IMR-90 (cell line): ENCODE results near the gene RNF144A. TPM values are rescaled to one million over a fixed set of nuclear protein-coding genes. Genes with fewer than 3 reads are reported as not detected.

Experiments
- ATAC-seq: fragments of 200-7000 bp; cut with Tn5 transposase; 2 replicates; pipeline ENCODE4 v1.9.1; 2020; ENCODE audit warnings: low read depth, mild to moderate bottlenecking, moderate library complexity
- BruUV-seq: library from RNA; stranded (reverse); fragments of 400-500 nt; replicated peaks from 2 replicates; lab custom pipeline; 2021; lab: Mats Ljungman, UMichigan
- CTCF ChIA-PET: fragments of 300-600 bp; formaldehyde crosslinking; extraction: SDS; loops from one replicate; lab custom pipeline; 2021; ENCODE audit warnings: antibody characterized with exemption; lab: Yijun Ruan, JAX
- POLR2A ChIA-PET: fragments of 300-600 bp; sonication (Branson Sonifier 250); formaldehyde crosslinking; loops from one replicate; lab custom pipeline; 2022; ENCODE audit warnings: antibody characterized with exemption; ENCODE audit not compliant: unreplicated experiment; lab: Charles Lee
- DNase-seq: peaks from one replicate; pipeline ENCODE4 v3.0.0; 2013
- H2AFZ ChIP-seq: replicated peaks from 2 replicates; pipeline ENCODE3; 2013; ENCODE audit warnings: low read length, mild to moderate bottlenecking; ENCODE audit not compliant: poor library complexity
- H2AK5ac ChIP-seq: 2 replicates; pipeline ENCODE4 v1.6.1; 2013; ENCODE audit warnings: low read depth, low read length, inconsistent platforms
- H2AK9ac ChIP-seq: replicated peaks from 2 replicates; pipeline ENCODE3; 2013; ENCODE audit warnings: mild to moderate bottlenecking, low read depth, low read length, moderate library complexity; ENCODE audit not compliant: poor library complexity
- H2BK120ac ChIP-seq: 2 replicates; pipeline ENCODE4 v1.6.1; 2013; ENCODE audit warnings: low read depth, low read length, inconsistent platforms
- H2BK15ac ChIP-seq: 3 replicates; pipeline ENCODE4 v1.6.1; 2013; ENCODE audit warnings: low read depth, low read length, inconsistent platforms
- H2BK20ac ChIP-seq: 2 replicates; pipeline ENCODE4 v1.6.1; 2013; ENCODE audit warnings: low read depth, mild to moderate bottlenecking, inconsistent platforms, low read length, moderate library complexity
- H2BK5ac ChIP-seq: 2 replicates; pipeline ENCODE4 v1.6.1; 2013; ENCODE audit warnings: mild to moderate bottlenecking, low read depth, low read length, inconsistent platforms; ENCODE audit not compliant: poor library complexity, severe bottlenecking
- H3K14ac ChIP-seq: replicated peaks from 2 replicates; pipeline ENCODE4 v1.6.1; 2013; ENCODE audit warnings: low read depth, low read length, inconsistent platforms
- H3K18ac ChIP-seq: 2 replicates; pipeline ENCODE4 v1.6.1; 2013; ENCODE audit warnings: low read depth, low read length, control low read depth
- H3K23ac ChIP-seq: 2 replicates; pipeline ENCODE4 v1.6.1; 2013; ENCODE audit warnings: low read depth, low read length, inconsistent platforms
- H3K27ac ChIP-seq: 2 replicates; pipeline ENCODE4 v1.5.1; 2013; ENCODE audit warnings: mild to moderate bottlenecking, control low read depth, low read length; ENCODE audit not compliant: insufficient read depth
- H3K27me3 ChIP-seq: 2 replicates; pipeline ENCODE4 v1.6.1; 2013; ENCODE audit warnings: low read length; ENCODE audit not compliant: control insufficient read depth, insufficient read depth
- H3K36me3 ChIP-seq: 2 replicates; pipeline ENCODE4 v1.6.1; 2013; ENCODE audit warnings: low read length, mixed read lengths; ENCODE audit not compliant: control insufficient read depth, insufficient read depth
- H3K4ac ChIP-seq: 2 replicates; pipeline ENCODE4 v1.6.1; 2013; ENCODE audit warnings: low read depth, low read length, inconsistent platforms
- H3K4me1 ChIP-seq: 2 replicates; pipeline ENCODE4 v1.6.1; 2013; ENCODE audit warnings: low read length, mixed read lengths; ENCODE audit not compliant: control insufficient read depth, insufficient read depth
- H3K4me2 ChIP-seq: 2 replicates; pipeline ENCODE4 v1.6.1; 2013; ENCODE audit warnings: low read depth, mild to moderate bottlenecking, control low read depth, low read length, moderate library complexity
- H3K4me3 ChIP-seq: 2 replicates; pipeline ENCODE4 v1.5.1; 2013; ENCODE audit warnings: low read depth, mild to moderate bottlenecking, control low read depth, low read length, moderate library complexity; ENCODE audit not compliant: insufficient read depth
- H3K56ac ChIP-seq: 2 replicates; pipeline ENCODE4 v1.6.1; 2013; ENCODE audit warnings: low read length, inconsistent platforms; ENCODE audit not compliant: insufficient read depth; ENCODE audit errors: extremely low read depth
- H3K79me1 ChIP-seq, 2 experiments: 2 replicates each; pipeline ENCODE4 v1.6.1; 2013; ENCODE audit warnings: low read length in 2 of 2, inconsistent platforms in 1 of 2, low read depth in 1 of 2
- H3K9ac ChIP-seq: 2 replicates; pipeline ENCODE4 v1.6.1; 2013; ENCODE audit warnings: low read depth, low read length, control low read depth
- H3K9me1 ChIP-seq: 2 replicates; pipeline ENCODE4 v1.6.1; 2013; ENCODE audit warnings: low read length, inconsistent platforms; ENCODE audit not compliant: insufficient read depth
- H3K9me3 ChIP-seq: 2 replicates; pipeline ENCODE4 v1.6.1; 2013; ENCODE audit warnings: low read length; ENCODE audit not compliant: control insufficient read depth, insufficient read depth
- H4K20me1 ChIP-seq: 2 replicates; pipeline ENCODE4 v1.6.1; 2013; ENCODE audit warnings: low read length, inconsistent platforms; ENCODE audit not compliant: insufficient read depth
- H4K5ac ChIP-seq: 2 replicates; pipeline ENCODE4 v1.6.1; 2013; ENCODE audit warnings: mild to moderate bottlenecking, low read depth, low read length, control low read depth
- H4K8ac ChIP-seq, 2 experiments: 2 replicates each; pipeline ENCODE4 v1.6.1; 2013; ENCODE audit warnings: low read depth in 2 of 2, low read length in 2 of 2, control low read depth in 1 of 2, inconsistent platforms in 1 of 2
- H4K91ac ChIP-seq: 2 replicates; pipeline ENCODE4 v1.6.1; 2013; ENCODE audit warnings: low read depth, low read length, inconsistent platforms; ENCODE audit not compliant: insufficient read depth
- BHLHE40 ChIP-seq: fragments of 150-350 bp; IDR thresholded peaks from 2 replicates; pipeline ENCODE4 v1.6.1; 2016; ENCODE audit warnings: mild to moderate bottlenecking, low read depth, low read length
- RCOR1 ChIP-seq: IDR thresholded peaks from 2 replicates; pipeline ENCODE4 v1.6.1; 2012; ENCODE audit warnings: mild to moderate bottlenecking, low read length, improper control_type of control experiment; ENCODE audit not compliant: insufficient replicate concordance
- WGBS, 2 experiments: methylation state at CpG; one replicate each; pipeline versions ENCODE4 v1.1.5 to v1.1.7; 2013; ENCODE audit warnings: missing lambda C conversion rate in 2 of 2; ENCODE audit not compliant: insufficient read length in 1 of 2; ENCODE audit errors: extremely low coverage in 2 of 2; 5-methylcytosine and 5-hydroxymethylcytosine counted together
- dilution Hi-C: fragments of 300-500 bp; cut with HindIII; formaldehyde crosslinking; loops from one replicate; pipeline ENCODE4 v1.14.3; 2018; ENCODE audit warnings: low sequenced_read_pairs; ENCODE audit not compliant: unreplicated experiment
- in situ Hi-C: fragments of 300-500 bp; cut with MboI; formaldehyde crosslinking; loops from 3 replicates; pipeline ENCODE4 v1.14.3; 2019; ENCODE audit warnings: low sequenced_read_pairs, inconsistent platforms, mixed read lengths
- intact Hi-C: fragments of 100-400 bp; cut with micrococcal nuclease; formaldehyde crosslinking; loops from 2 replicates; pipeline ENCODE4 v1.10.0; 2022
- polyA plus RNA-seq, 3 experiments: library from polyadenylated mRNA; depleted of rRNA; stranded (reverse); fragments of >200 nt; gene quantifications; 2 replicates each; pipeline ENCODE4 v1.2.3, GENCODE V29; 2012; ENCODE audit warnings: low replicate concordance in 1 of 3
- total RNA-seq: library from RNA; depleted of rRNA; stranded (reverse); fragments of >200 nt; gene quantifications from 2 replicates; pipeline ENCODE4 v1.2.3, GENCODE V29; 2012

Gene RNF144A
- total and polyA plus RNA-seq, 2 of the 4 experiments (the other 2 are of a cell fraction) = 0.18 to 0.26 TPM

DNA sequence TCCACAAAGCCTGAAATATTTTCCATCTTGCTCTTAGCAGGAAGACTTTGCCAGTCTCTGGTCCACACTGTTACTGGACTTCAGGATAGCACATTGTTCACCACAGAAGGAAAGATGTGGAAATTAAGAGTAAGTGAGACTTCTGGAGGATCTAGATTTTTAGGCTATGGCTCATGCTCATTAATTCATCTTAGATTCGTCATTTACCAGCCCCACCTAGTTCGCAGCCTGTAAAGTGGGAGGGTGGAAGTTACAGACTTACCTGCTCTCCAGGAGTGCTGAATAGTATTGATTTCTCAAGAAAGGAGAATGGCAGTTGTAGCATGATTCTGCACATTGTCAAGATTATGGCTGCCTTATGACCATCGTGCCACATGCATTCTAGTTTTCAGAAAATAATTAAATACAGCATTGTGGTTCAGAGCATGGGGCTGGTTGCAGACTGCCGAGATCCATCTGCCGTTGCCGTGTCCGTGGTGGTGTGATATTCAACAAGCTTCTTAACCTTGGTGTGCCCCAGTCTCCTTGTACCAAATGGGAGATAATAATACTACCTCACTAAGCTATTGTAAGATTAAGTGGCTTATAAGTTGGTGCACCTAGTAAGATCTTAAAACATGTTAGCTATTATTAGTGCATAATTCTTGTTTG is 56.8 kb downstream of the RNF144A start:
- H3K18ac ChIP-seq = no peak overlapping the region
- H2BK20ac ChIP-seq = no peak overlapping the region
- dilution Hi-C loops = no loop called here
- ChIA-PET POLR2A (no interaction called here), CTCF (no interaction called here)
- H3K56ac ChIP-seq = no peak overlapping the region
- no peak overlapping the region for H2BK15ac ChIP-seq
- H4K8ac ChIP-seq = no peak overlapping the region
- no peak overlapping the region for H3K27ac ChIP-seq
- no peaks in the 10 kb centered on the region for H4K20me1 ChIP-seq
- in situ Hi-C loops = no loop called here
- no peaks in the 10 kb centered on the region for H3K9me1 ChIP-seq
- no peaks in the 10 kb centered on the region for H3K27me3 ChIP-seq
- H3K9me3 ChIP-seq = no peaks in the 10 kb centered on the region
- intact Hi-C loops = no loop called here
- no peak overlapping the region for H2AFZ ChIP-seq
- no peak overlapping the region for H4K5ac ChIP-seq
- no peak overlapping the region for H2AK5ac ChIP-seq
- no peaks in the 10 kb centered on the region for H3K4me1 ChIP-seq
- H3K4me3 ChIP-seq = no peak overlapping the region
- H3K79me1 ChIP-seq = no peaks in the 10 kb centered on the region
- H3K4ac ChIP-seq = no peak overlapping the region
- no peak overlapping the region for H3K14ac ChIP-seq
- H3K36me3 ChIP-seq = no peaks in the 10 kb centered on the region
- ATAC-seq = no peak
- no peak overlapping the region for H3K23ac ChIP-seq
- H3K9ac ChIP-seq = no peak overlapping the region
- no peak overlapping the region for H3K4me2 ChIP-seq
- DNase-seq = no peak
- H2BK5ac ChIP-seq = no peak overlapping the region
- H4K91ac ChIP-seq = no peak overlapping the region
- H2BK120ac ChIP-seq = no peak overlapping the region
- no TSS peak for BruUV-seq
- no peak overlapping the region for H2AK9ac ChIP-seq
- TF ChIP-seq RCOR1 (no peak), BHLHE40 (no peak)
- no CpG with 5 or more reads among the region's 7 CpGs for WGBS, 2 experiments
